ENCODE measurements around the gene KXD1.
"Not testable (repeated sequence)": the region's sequence is repeated elsewhere in the genome, so short reads cannot be mapped to it uniquely, and the experiment has no call there.

KXD1 gene

DNA sequence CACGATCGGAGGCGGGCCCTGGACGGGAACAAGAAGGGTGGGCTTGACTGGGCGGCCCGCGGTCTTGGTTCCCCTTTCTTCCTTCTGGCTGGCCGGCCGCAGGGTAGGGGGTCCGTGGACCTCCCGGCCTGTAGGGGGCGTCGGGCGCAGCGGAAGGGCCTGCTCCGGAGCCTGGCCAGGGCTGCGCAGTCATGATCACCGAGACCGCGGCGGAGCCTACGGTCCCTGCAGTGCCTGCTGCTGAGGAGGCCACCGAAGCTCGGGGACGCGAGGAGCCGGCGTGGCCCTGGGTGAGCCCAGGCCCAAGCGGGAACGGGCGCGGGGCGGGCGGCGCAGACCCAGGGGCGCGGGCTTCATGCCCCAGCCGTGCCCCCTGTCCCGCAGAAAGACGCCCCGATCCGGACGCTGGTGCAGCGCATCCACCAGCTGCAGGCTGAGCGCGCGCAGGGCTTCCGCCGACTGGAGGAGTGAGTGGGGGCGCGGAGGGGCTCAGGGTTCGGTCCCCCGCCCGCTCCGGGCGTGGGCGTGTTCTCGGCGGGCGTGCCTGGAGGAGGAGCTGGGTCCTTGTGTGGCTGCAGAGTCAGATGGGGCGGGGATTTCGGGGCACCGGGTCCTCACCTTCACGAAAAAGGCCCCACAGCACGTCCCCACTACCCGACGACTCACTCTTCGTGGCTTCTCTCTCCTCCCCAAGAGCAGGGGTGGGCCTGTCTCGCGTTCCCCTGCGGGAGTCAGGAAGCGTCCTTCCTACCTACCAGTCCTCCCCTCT lies 31.1 kb downstream of the KXD1 start, which contains the start of gene REX1BD:
Gene REX1BD, plus strand, starts transcription at position 188 of the 769 bp plus-strand sequence. Its CDS starts 4 bp downstream, at position 192.
- DNase-seq, result peak; percentile 90
- Mint-ChIP-seq H3K27ac (peak within 1 kb of the TSS; percentile 96), H3K4me3 (peak within 1 kb of the TSS; percentile 85), H3K4me1 (peaks cover 40% of the 10 kb centered on the region), H3K36me3 (ENCODE audit: low read depth) (no peaks in the 10 kb centered on the region), H3K27me3 (ENCODE audit: low read depth, poor library complexity) (peaks cover 18% of the 10 kb centered on the region), H3K9me3 (peaks cover 9% of the 10 kb centered on the region)
- TF ChIP-seq, protein P1, sequence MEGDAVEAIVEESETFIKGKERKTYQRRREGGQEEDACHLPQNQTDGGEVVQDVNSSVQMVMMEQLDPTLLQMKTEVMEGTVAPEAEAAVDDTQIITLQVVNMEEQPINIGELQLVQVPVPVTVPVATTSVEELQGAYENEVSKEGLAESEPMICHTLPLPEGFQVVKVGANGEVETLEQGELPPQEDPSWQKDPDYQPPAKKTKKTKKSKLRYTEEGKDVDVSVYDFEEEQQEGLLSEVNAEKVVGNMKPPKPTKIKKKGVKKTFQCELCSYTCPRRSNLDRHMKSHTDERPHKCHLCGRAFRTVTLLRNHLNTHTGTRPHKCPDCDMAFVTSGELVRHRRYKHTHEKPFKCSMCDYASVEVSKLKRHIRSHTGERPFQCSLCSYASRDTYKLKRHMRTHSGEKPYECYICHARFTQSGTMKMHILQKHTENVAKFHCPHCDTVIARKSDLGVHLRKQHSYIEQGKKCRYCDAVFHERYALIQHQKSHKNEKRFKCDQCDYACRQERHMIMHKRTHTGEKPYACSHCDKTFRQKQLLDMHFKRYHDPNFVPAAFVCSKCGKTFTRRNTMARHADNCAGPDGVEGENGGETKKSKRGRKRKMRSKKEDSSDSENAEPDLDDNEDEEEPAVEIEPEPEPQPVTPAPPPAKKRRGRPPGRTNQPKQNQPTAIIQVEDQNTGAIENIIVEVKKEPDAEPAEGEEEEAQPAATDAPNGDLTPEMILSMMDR (IDR thresholded peaks at IDR 0.05), result peak; percentile 91

DNA sequence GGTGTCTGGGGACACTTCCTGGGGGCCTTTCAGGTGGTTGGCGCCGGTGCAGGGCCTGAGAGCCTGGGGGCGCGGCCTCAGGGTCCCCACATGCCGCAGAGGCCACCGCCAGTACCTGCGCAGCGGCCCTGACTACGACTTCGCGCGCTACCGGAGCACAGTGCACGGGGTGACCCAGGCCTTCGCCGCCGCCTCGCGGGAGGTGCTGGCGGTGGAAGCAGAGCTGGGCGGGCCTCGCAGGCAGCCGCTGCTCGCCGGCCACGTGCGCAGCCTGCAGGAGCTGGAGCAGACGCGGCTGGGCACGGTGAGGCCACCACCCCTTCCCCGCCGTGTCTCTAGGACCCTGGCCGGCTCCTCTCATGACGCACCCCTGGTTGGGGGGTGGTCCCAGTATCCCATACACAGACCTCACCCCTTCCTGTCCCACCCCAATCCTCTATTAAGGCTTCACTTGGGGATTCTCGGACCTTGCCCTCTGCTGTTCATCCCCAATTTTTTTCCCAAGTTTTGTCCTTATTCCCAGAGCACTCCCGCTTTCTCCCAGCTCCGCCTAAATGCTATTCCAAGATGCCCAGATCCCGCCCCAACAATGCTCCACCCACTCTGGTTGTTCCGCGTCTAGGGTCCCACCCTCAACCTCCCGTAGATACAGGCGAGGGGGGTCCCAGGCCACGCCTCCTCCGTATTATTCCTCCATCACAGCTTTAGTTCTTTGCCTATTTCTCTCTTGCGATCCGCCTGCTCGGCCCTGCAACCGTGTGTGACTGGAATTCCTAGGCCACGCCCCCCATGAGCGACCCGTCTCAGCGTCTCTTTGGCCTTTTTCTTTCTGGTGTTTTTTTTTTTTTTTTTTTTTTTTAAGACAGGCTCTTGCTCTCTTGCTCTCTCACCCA lies 32.0 kb downstream of the KXD1 start:
- H3K9me3 Mint-ChIP-seq, result peaks cover 9% of the 10 kb centered on the region
- H3K27ac Mint-ChIP-seq, result peak overlapping the region; percentile 96
- peak overlapping the region; percentile 85 for H3K4me3 Mint-ChIP-seq
- DNase-seq, result peak; percentile 75
- TF ChIP-seq, protein P1 (IDR thresholded peaks at IDR 0.05), result no peak
- H3K36me3 Mint-ChIP-seq (ENCODE audit: low read depth), result no peaks in the 10 kb centered on the region
- H3K4me1 Mint-ChIP-seq, result peaks cover 37% of the 10 kb centered on the region
- H3K27me3 Mint-ChIP-seq (ENCODE audit: low read depth, poor library complexity), result peaks cover 18% of the 10 kb centered on the region

DNA sequence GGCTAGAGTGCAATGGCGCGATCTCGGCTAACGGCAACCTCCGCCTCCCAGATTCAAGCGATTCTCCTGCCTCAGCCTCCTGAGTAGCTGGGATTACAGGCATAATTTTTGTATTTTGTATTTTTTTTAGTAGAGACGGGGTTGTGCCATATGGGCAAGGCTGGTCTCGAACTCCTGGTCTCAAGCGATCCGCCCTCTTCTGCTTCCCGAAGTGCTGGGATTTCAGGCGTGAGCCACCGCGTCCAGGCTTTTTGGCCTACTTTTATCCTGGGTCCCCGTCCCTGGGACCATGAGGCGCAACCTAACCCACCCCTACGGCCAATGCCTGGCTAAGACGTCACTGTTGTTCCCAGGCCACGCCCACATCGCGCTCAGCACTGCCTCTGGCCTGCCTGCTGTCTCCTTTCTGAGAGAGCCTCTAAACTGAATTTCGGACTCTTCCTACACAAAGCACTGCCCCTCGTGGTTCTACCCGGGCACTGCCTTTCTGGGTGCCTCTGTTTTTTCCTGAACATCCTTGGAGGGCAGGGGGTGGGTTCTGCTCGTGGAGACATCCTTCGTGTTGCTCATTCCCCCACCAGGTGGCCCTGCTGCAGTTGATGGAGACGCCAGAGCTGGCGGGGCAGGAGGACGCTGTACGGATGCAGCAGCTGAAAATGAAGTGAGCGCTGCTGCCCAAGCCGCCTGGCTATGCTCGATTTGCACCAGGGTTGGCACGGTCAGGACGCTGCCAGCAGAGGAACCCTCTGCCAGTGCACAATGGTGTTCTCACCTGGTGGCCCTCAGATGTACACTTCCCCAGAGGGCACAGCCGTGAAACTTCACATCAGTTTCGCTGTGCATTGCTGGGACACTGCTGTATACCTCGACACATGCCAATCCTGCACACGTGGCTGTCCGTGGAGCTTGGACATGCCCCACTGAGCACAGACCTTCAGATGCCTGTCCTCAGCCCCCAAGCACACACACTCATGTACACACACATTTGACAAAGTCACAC lies 32.9 kb downstream of the KXD1 start:
- TF ChIP-seq, protein P1 (IDR thresholded peaks at IDR 0.05), result peak; percentile 62
- H3K27ac Mint-ChIP-seq, result peak overlapping the region; percentile 96
- peaks cover 46% of the 10 kb centered on the region for H3K4me1 Mint-ChIP-seq
- H3K9me3 Mint-ChIP-seq, result peaks cover 9% of the 10 kb centered on the region
- peak; percentile 92 for DNase-seq
- H3K4me3 Mint-ChIP-seq, result peak overlapping the region; percentile 85
- H3K36me3 Mint-ChIP-seq (ENCODE audit: low read depth), result no peaks in the 10 kb centered on the region
- peaks cover 10% of the 10 kb centered on the region for H3K27me3 Mint-ChIP-seq (ENCODE audit: low read depth, poor library complexity)

DNA sequence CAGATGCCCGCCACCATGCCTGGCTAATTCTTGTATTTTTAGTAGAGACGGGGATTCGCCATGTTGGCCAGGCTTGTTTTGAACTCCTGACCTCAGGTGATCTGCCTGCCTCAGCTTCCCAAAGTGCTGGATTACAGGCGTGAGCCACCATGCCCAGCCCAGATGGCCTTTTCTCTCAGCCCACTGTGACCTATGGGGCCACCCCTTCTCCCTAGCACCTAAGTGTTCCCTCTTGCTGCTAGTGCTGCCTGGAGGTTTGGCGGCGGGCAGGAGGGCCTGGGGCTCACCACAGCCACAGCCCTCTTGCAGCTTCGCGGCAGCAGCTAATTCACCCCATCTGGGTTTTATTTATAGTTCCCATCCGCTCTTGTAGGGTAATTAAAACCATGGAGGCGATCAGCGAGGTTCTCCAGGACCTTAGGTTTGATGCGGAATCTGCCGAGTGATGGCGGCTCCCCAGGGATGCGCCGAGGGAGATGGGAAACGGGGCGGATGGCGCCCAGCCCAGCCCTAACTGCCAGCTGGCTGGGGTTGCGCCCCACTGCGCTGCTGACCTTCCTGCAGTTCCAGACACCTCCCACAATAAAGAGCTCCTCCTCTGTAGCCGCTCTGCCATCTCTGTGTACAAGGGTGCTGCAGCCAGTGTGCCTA lies 34.2 kb downstream of the KXD1 start:
- no peak overlapping the region for H3K4me3 Mint-ChIP-seq
- H3K36me3 Mint-ChIP-seq (ENCODE audit: low read depth), result no peaks in the 10 kb centered on the region
- H3K27ac Mint-ChIP-seq, result peak overlapping the region; percentile 29
- TF ChIP-seq, protein P1 (IDR thresholded peaks at IDR 0.05), result no peak
- H3K27me3 Mint-ChIP-seq (ENCODE audit: low read depth, poor library complexity), result peaks cover 8% of the 10 kb centered on the region
- H3K4me1 Mint-ChIP-seq, result peaks cover 59% of the 10 kb centered on the region
- peaks cover 6% of the 10 kb centered on the region for H3K9me3 Mint-ChIP-seq
- no peak for DNase-seq

DNA sequence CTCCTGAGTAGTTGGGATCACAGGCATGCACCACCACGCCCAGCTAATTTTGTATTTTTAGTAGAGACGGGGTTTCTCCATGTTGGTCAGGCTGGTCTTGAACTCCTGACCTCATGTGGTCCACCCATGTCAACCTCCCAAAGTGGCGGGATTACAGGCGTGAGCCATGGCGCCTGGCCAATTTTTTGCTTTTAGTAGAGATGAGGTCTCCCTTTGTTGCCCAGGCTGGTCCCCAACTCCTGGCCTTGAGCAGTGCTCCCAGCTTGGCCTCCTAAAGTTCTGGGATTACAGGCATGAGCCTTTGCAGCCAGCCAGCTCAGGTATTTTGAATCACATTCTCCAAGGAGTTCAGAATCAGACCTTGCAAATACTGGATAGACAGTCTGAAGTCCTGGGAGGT lies 35.1 kb downstream of the KXD1 start:
- not testable (repeated sequence) for H3K36me3 Mint-ChIP-seq (ENCODE audit: low read depth); H3K4me3 Mint-ChIP-seq; H3K27ac Mint-ChIP-seq; H3K9me3 Mint-ChIP-seq; H3K27me3 Mint-ChIP-seq (ENCODE audit: low read depth, poor library complexity); DNase-seq
- peaks cover 62% of the 10 kb centered on the region for H3K4me1 Mint-ChIP-seq
